Astrocyte of the cerebellum (primary cell): ENCODE results near the gene ASPSCR1.
A peak's percentile ranks its signal among the peaks of the same experiment; 100 is the strongest.

Experiments
- DNase-seq: peaks from one replicate; pipeline ENCODE4 v3.0.0-alpha.2; 2011; ENCODE audit warnings: low read depth
- H3K4me3 ChIP-seq: 2 replicates; pipeline ENCODE4 v1.5.1; 2011; ENCODE audit warnings: mild to moderate bottlenecking, low read depth, low read length, moderate library complexity
- CTCF ChIP-seq: IDR thresholded peaks from 2 replicates; pipeline ENCODE4 v1.5.1; 2012; ENCODE audit warnings: low read length, low read depth, moderate library complexity, mild to moderate bottlenecking; ENCODE audit errors: missing control alignments
- in situ Hi-C: cut with HindIII; loops from 2 replicates; pipeline ENCODE4 v1.10.0; 2017; ENCODE audit warnings: low sequenced_read_pairs

Gene ASPSCR1

GRCh38 chr17:82003411-82004381 lies 26.3 kb downstream of the ASPSCR1 start:
- peak; percentile 83 for DNase-seq
- H3K4me3 ChIP-seq, result no peak overlapping the region
- TF ChIP-seq CTCF, result no peak
- in situ Hi-C loops, result no loop called here

- H3K4me3 ChIP-seq, result no peak overlapping the region
- in situ Hi-C loops, result no loop called here
- DNase-seq, result no peak
- TF ChIP-seq CTCF, result no peak
Observed at GRCh38 chr17:82004517-82005455, 27.4 kb downstream of the ASPSCR1 start.

- DNase-seq, result no peak
Observed at GRCh38 chr17:82005701-82006348, 28.4 kb downstream of the ASPSCR1 start.

GRCh38 chr17:82006468-82007227 lies 29.2 kb downstream of the ASPSCR1 start:
- in situ Hi-C loops, result no loop called here
- no peak for DNase-seq
- TF ChIP-seq CTCF, result no peak
- no peak overlapping the region for H3K4me3 ChIP-seq

More at GRCh38 chr17:82005701-82006348, 28.4 kb downstream of the ASPSCR1 start:
- TF ChIP-seq CTCF, result no peak
- no peak overlapping the region for H3K4me3 ChIP-seq
- in situ Hi-C loops, result no loop called here

GRCh38 chr17:82007228-82007494 lies 29.7 kb downstream of the ASPSCR1 start:
- in situ Hi-C loops, result no loop called here
- no peak for TF ChIP-seq CTCF
- DNase-seq, result no peak
- H3K4me3 ChIP-seq, result no peak overlapping the region
